Activated CD4-positive, alpha-beta T cell treated with anti-CD3 and anti-CD28 coated beads for 1 hour (primary cell): ENCODE results near the gene KAT2A.
A peak's percentile ranks its signal among the peaks of the same experiment; 100 is the strongest.

Source experiments
- DNase-seq: peaks from one replicate; pipeline ENCODE4 v3.0.0-alpha.2; 2020

KAT2A gene

DNA sequence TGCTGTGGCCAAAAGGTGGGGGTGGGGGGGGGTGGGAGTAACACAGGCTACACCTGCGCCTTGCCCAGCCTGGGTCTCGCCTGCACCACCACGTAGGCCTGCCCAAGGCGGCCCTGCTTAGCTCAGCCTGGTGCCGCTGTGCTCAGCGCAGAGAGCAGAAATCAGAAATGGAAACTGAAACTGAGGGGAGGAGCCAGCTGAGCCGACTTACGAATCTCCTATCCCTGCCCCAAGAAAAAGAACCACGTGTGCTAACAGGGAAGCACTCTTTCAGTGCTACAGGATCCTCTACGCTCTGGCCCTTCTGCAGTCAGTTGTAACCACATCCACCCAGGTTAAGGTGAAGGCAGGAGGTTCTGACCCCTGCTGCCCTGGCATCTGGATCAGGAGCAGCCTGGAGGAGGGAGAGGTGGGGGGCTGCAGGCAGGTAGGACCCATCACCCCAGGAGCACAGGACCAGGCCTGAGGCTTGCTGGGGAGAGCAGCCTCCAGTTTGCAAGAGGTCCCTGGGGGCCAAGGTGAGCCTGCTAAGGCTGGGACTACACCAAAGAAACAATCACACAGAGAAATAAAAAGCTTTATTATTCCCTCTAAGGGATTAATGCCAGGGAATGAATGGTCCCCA is 8.5 kb downstream of the KAT2A start, which contains the start of gene DHX58:
Gene DHX58, minus strand, starts transcription at position 163 of the 625 bp plus-strand sequence. CDS start 822 bp downstream, outside the sequence.
- DNase-seq: peak; percentile 78

DNA sequence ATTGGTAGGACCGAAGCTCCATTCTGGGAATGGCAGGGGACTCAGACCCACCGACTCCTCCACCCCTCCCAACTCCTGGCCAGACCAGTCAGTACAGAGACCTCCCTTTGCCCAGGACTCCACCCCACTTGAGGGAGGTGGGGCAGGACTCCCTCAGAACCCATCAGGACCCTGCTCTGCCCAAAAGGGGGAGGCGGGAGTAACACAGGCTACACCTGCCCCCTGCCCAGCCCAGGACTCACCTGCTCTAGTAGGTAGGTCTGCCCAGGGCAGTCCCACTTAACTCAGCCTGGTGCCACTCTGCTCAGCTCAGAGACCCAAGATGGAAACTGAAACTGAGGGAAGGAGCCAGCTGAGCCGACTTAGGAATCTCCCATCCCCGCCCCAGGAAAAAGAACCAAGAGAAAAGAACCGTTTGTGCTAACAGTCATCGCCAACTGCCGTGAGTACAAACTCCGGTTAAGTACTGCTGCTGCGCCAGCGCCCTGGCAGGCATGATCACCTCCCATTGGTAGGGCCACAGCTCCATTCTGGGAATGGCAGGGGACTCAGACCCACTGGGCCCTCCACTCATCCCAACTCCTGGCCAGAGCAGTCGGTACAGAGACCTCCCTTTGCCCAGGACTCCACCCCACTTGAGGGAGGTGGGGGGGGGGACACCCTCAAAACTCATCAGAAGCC is 9.2 kb downstream of the KAT2A start:
- peak; percentile 57 for DNase-seq

DNA sequence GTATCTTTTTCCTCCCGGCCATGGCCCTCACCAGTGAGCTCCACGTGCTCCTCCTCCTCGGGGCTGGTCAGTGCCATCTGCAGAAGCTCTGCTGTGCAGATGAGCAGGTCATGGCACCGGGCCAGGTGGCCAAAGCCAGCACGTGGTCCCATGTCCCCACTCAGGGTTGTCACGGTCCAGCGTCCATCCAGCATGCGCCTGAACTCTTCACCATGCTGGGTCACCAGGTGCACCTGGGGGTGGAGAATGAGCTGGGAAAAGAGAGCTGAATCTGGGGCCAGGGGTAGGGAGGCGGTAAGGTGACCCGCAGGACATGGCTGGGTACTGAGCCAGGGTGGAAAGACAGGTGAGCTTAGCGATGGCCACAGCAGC is 9.9 kb downstream of the KAT2A start:
- DNase-seq: no peak

GRCh38 chr17:42110301-42111264 is 10.6 kb downstream of the KAT2A start:
- DNase-seq: no peak

DNA sequence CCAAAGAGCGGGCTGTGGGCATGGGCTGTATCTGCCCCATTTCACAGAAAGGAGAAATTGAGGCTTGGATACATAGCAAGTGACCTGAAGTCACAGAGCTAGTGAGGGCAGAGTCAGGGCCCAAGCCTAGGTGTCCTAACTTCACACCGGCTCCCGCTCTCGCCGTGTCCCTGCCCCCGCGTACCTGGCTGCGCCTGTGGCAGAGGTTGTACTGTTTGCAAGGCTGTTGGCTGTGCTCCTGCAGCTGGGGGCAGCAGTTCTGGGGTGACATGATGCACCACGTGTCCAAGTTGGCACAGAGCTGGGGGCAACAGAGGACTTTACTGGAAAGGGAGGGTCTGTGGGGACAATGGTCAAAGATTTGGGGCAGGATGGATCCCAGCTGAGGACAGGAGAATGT is 12.1 kb downstream of the KAT2A start:
- DNase-seq: no peak

GRCh38 chr17:42107597-42108576 is 13.3 kb downstream of the KAT2A start:
- DNase-seq: peak; percentile 85

DNA sequence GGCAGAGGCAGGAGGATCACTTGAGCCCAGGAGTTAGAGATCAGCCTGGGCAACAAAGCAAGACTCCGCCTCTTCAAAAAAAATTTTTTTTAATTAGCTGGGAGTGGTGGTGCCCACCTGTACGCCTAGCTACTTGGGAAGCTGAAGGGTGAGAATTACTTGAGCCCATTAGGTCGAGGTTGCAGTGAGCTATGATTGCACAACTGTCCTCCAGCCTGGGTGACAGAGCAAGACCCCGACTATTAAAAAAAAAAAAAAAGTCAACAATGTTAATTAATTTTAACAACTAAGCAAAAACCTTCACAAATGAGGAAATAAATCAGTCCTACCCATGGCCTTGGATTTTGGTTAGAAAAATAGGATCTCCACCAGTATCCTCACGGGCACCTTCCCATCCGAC is 14.0 kb downstream of the KAT2A start:
- DNase-seq: no peak

DNA sequence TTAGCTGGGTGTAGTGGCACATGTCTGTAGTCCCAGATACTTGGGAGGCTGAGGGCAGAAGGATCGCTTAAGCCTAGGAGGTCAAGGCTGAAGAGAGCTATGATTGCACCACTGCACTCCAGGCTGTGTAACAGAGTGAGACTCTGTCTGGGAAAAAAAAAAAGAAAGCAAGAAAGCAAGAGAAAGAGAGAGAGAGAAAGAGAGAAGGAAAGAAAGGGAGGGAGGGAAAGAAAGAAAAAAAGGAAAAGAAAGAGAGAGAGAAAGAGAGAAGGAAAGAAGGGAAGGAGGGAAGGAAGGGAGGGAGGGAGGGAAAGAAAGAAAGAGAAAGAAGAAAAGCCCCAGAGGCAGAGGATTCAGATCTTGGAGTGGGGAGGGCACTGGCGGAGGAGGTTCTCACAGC is 15.2 kb downstream of the KAT2A start:
- no peak for DNase-seq

DNA sequence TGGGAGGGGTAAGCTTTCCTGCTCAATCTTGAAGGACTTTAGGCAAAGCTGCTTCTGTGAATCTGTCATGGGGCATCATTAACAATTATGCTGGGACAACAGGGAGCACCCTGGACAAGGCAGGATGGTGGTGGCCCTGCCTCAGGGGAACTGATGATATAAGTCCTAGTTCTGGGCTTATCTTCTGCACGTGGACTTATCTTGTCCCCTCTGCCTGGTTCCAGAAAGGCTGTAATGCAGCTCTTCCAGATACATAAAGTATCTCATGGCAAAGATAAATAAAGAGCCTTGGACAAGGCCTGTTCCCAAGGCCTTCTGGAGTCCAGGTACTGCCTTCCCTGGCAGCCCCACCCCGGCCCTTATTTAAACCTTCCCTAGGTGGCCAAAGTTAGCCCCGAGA is 16.9 kb downstream of the KAT2A start:
- DNase-seq: no peak

- DNase-seq: no peak
These were observed 17.8 kb downstream of the KAT2A start for GRCh38 chr17:42103221-42103954.

GRCh38 chr17:42101513-42102292 is 19.5 kb downstream of the KAT2A start:
- peak; percentile 36 for DNase-seq

DNA sequence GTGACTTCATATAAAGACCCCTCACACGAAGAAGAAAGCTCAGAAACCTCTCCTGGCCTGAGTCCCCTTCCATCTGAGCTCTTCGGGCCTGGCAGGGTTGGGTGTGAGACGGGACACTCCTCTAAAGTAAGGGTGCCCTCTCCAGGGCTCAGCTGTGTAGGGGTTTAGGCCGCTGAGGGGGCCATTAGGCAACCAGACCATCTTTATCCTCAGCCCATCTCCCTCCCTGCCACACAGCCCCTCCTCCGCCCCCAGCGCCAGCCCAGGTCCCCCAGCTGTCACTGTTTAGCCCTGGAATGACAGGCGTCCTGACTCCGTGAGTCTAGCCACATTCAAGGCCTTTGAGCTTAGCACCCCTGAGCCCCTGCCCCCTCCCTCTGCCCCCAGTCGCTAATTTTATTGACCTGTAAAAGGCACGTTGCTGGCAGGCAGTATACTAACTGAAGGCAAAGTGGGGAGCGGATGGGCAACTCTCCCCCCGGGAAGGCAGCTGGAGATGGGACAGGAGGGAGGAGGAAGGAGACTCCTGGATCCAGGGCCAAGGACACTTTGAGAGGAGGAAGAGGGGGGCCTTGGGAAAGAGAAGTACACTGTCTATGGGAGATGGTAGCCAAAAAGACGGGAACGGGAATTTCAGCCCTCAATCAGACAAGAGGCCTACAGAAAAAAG is 22.3 kb downstream of the KAT2A start:
- DNase-seq: no peak

DNA sequence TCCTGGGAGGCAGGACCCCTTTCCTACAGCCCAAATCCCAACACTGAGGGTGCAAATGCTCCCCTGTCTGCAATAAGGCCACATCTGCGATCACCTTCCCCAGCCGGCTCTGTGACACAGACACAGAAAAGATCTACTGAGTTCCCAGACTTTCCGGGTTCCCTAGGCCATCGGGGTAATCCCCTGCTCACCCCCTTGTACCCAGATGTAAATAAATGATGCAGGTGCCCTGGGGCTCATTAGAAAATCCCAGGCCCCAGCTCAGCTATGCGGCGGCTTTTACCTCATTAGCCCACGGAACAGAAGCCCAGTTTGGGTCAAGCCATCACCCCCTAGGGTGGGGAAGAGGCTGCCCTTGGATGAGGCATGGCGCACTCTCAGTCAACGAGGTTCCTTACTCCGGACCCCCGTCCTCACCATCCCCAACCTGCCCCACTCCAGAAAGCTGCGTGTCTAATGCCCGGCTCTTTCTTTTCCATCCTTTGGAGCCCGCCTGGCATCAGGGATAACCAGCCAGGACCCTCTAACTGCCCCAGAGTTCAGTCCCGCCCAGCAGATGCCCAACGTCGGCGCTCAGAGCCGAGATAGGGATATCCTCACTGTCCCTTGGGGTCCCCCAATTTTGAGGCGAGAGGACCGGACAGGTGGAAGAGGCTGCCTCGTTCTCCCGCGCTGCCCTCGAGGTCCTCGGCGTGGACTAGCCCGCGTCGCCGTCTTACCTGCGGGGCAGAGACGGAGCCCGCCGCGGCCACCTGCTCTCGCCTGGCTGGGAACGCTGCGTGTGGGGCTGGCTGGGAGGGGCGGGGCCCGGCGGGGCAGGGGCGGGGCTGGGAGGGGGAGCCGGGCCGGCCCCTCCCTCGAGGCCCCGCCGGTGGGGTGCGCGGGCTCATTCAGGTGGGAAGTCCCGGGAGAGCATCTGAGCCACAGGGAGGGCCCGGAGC is 23.2 kb downstream of the KAT2A start, which contains the start of gene ZNF385C:
Gene ZNF385C, minus strand, starts transcription at position 783 of the 941 bp plus-strand sequence. CDS start 35,417 bp downstream, outside the sequence.
- DNase-seq: peak; percentile 35

DNA sequence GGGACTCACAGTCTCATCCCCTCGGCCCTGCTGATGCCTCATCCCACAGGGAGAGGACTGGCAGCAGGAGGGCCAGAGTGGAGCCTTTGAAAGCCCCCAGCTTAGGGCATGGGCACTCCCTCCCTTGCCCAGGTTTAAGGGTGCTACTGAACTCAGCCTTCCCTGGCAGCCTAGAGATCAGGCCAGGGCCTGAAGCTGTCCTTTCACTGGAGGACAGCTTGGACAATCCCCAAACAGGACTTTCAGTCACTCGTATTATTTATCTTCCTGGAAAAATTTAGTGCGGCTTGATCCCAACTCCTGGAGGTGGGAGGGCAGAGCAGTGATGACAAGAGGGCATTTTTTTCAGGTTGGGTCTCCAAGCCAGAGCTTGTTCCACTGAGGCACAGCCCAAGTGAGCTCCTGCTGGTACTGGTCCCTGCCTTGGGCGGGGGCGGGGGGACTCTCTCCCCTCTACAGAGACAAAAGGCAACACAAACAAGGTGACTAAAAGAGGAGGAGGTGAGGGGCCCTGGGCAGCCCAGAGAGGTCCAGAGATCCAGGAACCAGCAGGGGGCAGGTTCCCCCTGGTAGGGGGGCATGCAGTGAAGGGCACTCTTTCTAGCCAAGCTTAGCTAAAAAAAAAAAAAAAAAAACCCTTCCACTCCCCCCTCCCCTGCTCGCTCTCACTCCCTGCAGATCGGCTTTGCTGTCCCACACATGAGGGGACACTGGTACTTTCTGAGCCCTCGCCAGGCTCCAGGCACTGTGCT is 24.6 kb downstream of the KAT2A start:
- no peak for DNase-seq

DNA sequence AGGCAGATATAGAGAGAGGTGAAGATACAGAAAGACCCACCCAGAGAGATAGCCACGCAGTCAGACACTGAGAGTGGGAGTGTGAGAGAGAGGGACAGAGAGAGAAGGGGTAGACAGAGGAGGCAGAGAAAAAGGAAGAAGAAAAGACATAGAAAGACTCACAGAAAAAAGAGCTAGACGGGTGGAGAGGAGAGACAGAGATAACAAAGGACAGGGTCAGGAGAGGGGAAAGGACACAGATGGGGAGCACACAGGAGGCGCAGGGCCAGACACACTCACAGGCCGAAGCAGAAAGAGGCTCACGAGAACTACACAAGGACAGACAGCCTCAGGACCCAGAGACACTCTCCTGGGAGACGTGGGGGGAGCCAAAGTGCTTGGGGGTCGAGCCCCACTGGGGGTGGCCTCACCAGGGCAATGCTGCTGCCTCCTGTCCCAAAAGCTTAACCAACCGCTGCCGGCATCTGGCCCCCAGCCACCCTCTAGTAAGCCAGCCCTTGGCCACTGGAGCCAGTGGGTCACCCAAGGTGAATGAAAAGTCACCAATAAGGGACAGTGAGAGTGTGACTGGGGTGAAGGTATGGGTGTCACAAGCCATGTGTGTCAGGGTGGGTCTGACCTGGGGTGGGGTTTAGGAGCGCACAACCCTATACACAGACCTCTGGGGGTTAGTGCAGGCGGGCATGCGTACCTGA is 26.6 kb downstream of the KAT2A start:
- DNase-seq: no peak

- DNase-seq: no peak
These were observed 28.2 kb downstream of the KAT2A start for GRCh38 chr17:42092939-42093338.
